ENCODE measurements around the gene SPNS1. TPM values are rescaled to one million over a fixed set of nuclear protein-coding genes. Genes with fewer than 3 reads are reported as not detected.

Gene SPNS1
- total RNA-seq, 1 experiment from 2014 or later, result 38.6 TPM

DNA sequence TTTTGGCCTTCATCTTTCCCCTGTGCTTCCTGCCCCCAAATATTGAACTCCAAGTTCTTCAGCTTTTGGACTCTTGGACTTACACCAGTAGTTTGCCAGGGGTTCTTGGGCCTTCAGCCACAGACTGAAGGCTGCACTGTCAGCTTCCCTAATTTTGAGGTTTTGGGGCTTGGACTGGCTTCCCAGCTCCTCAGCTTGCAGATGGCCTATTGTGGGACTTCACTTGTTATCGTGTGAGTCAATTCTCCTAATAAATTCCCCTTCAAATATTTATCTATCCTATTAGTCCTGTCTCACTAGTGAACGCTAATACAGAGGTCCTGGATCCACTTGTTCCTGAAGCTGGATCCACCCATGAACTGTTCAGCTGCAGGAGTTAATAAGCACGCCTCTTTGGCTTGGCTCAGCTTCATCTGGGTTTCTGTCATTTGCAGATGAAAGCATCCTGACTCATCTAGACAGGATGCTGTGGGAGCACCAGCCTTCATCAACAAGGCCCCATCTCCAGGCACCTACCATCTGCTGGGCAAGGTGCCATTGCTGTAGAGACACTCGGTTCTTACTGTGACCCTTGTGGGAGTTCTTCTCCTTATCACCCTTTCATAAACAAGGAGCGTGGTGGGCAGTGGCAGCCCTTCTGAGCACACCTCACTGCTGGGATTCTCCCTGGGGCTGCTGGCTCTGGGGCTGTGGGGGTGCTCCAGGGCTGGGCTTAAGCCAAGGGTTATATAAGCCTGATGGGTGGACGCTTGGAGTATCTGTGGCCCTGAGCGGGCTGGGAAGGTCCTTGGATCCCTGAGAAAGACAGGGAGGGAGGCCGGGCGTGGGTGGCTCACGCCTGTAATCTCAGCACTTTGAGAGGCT, 33.4 kb downstream of the SPNS1 start:
- WGBS (ENCODE audit: extremely low coverage, insufficient read length, low lambda C conversion rate), result no CpG with 5 or more reads among the region's 10 CpGs
- DNase-seq, result no peak
- Histone ChIP-seq H3T11ph (ENCODE audit: low read length) (no peak overlapping the region), H2BK120ac (ENCODE audit: low read depth, low read length, poor library complexity, severe bottlenecking) (no peak overlapping the region), H2BK12ac (ENCODE audit: insufficient read length, low read depth, low read length) (no peak overlapping the region), H3K23ac (ENCODE audit: insufficient read length, low read depth, low read length) (no peak overlapping the region), H3K56ac (ENCODE audit: insufficient read length, low read depth, low read length) (no peak overlapping the region), H3K9ac (ENCODE audit: extremely low read depth, insufficient read length, low read length) (no peak overlapping the region), H2AFZ (ENCODE audit: low read length) (no peak overlapping the region), H3K18ac (ENCODE audit: insufficient read length, low read depth, low read length) (no peak overlapping the region), H3K4me2 (ENCODE audit: insufficient read depth, insufficient read length, low read length) (no peak overlapping the region), H3K79me2 (ENCODE audit: insufficient read depth, low read length) (no peaks in the 10 kb centered on the region), H2AK5ac (ENCODE audit: insufficient read length, low read length) (no peak overlapping the region), H4K5ac (ENCODE audit: insufficient read length, low read depth, low read length) (no peak overlapping the region), H3K27me3 (ENCODE audit: insufficient read depth, low read length) (no peaks in the 10 kb centered on the region), H3K23me2 (ENCODE audit: insufficient read length, low read depth, low read length, poor library complexity, severe bottlenecking) (no peaks in the 10 kb centered on the region), H3K4ac (ENCODE audit: low read depth, low read length) (no peak overlapping the region), H2BK15ac (ENCODE audit: low read depth, low read length) (no peak overlapping the region), H3K9me3 (ENCODE audit: control insufficient read depth, low read depth, low read length) (no peaks in the 10 kb centered on the region), H2BK5ac (ENCODE audit: insufficient read length, low read length) (no peak overlapping the region), H4K8ac (replicated peaks; ENCODE audit: insufficient read length, low read depth, low read length) (no peak overlapping the region), H3K27ac (ENCODE audit: insufficient read length, low read depth, low read length) (no peak overlapping the region), H4K20me1 (ENCODE audit: control insufficient read depth, insufficient read depth, insufficient read length) (no peaks in the 10 kb centered on the region), H2BK20ac (ENCODE audit: low read depth, low read length, poor library complexity, severe bottlenecking) (no peak overlapping the region), H3K4me1 (ENCODE audit: insufficient read depth, low read length) (no peaks in the 10 kb centered on the region), H3K79me1 (ENCODE audit: insufficient read depth, low read depth, low read length, poor library complexity, severe bottlenecking) (no peaks in the 10 kb centered on the region), H4K91ac (ENCODE audit: insufficient read length, low read depth, low read length) (no peak overlapping the region), H3K14ac (ENCODE audit: insufficient read depth, low read length) (no peak overlapping the region)
- H3K4me1 Mint-ChIP-seq, result peaks cover 3 to 6% of the 10 kb centered on the region in 2 experiments; a peak in 1 of 4 replicates
- TF ChIP-seq, protein P1, sequence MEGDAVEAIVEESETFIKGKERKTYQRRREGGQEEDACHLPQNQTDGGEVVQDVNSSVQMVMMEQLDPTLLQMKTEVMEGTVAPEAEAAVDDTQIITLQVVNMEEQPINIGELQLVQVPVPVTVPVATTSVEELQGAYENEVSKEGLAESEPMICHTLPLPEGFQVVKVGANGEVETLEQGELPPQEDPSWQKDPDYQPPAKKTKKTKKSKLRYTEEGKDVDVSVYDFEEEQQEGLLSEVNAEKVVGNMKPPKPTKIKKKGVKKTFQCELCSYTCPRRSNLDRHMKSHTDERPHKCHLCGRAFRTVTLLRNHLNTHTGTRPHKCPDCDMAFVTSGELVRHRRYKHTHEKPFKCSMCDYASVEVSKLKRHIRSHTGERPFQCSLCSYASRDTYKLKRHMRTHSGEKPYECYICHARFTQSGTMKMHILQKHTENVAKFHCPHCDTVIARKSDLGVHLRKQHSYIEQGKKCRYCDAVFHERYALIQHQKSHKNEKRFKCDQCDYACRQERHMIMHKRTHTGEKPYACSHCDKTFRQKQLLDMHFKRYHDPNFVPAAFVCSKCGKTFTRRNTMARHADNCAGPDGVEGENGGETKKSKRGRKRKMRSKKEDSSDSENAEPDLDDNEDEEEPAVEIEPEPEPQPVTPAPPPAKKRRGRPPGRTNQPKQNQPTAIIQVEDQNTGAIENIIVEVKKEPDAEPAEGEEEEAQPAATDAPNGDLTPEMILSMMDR (conservative IDR thresholded peaks at IDR 0.05), result no peak
- H3K27ac Mint-ChIP-seq, result no peak overlapping the region
- no peaks in the 10 kb centered on the region for H3K9me3 Mint-ChIP-seq
- no peaks in the 10 kb centered on the region for H3K36me3 Mint-ChIP-seq (ENCODE audit: insufficient read depth in 1 of 3, low read depth in 3 of 3)
- H3K4me3 Mint-ChIP-seq, result no peak overlapping the region
- peaks cover 9% of the 10 kb centered on the region for H3K27me3 Mint-ChIP-seq (ENCODE audit: low read depth)
